ENCODE measurements around the gene CERS3.
"Not testable (repeated sequence)": the region's sequence is repeated elsewhere in the genome, so short reads cannot be mapped to it uniquely, and the experiment has no call there.

The CERS3 gene

GRCh38 chr15:100463515-100463914, 65.2 kb downstream of the CERS3 start:
- DNase-seq = no peak

GRCh38 chr15:100461049-100461448, 67.7 kb downstream of the CERS3 start:
- no peak for DNase-seq

GRCh38 chr15:100457201-100457600, 71.5 kb downstream of the CERS3 start:
- DNase-seq = no peak

GRCh38 chr15:100454148-100454547, 74.6 kb downstream of the CERS3 start:
- DNase-seq = no peak

- DNase-seq = no peak
Measured at GRCh38 chr15:100448481-100448880, 80.3 kb downstream of the CERS3 start.

- not testable (repeated sequence) for DNase-seq
Measured at GRCh38 chr15:100441063-100441462, 87.7 kb downstream of the CERS3 start.

- DNase-seq = no peak
Measured at GRCh38 chr15:100439514-100439913, 89.2 kb downstream of the CERS3 start.

- no peak for DNase-seq
Measured at GRCh38 chr15:100438570-100438969, 90.2 kb downstream of the CERS3 start.

GRCh38 chr15:100437261-100437660, 91.5 kb downstream of the CERS3 start:
- DNase-seq = no peak

- no peak for DNase-seq
Measured at GRCh38 chr15:100434561-100434960, 94.2 kb downstream of the CERS3 start.

- DNase-seq = no peak
Measured at GRCh38 chr15:100434038-100434437, 94.7 kb downstream of the CERS3 start.

- DNase-seq = no peak
Measured at GRCh38 chr15:100433304-100433703, 95.4 kb downstream of the CERS3 start.

GRCh38 chr15:100430411-100430810, 98.3 kb downstream of the CERS3 start:
- no peak for DNase-seq

GRCh38 chr15:100429116-100429728, 99.5 kb downstream of the CERS3 start:
- DNase-seq = no peak

- DNase-seq = no peak
Measured at GRCh38 chr15:100426937-100427336, 101.8 kb downstream of the CERS3 start.

GRCh38 chr15:100405179-100405578, 123.6 kb downstream of the CERS3 start:
- DNase-seq = no peak

GRCh38 chr15:100400996-100401395, 127.8 kb downstream of the CERS3 start:
- no peak for DNase-seq

- DNase-seq = no peak
Measured at GRCh38 chr15:100394736-100395440, 133.9 kb downstream of the CERS3 start.

GRCh38 chr15:100393008-100393407, 135.7 kb downstream of the CERS3 start:
- DNase-seq = no peak

- DNase-seq = no peak
Measured at GRCh38 chr15:100385300-100386050, 143.3 kb downstream of the CERS3 start.

GRCh38 chr15:100384108-100384410, 144.7 kb downstream of the CERS3 start:
- no peak for DNase-seq

- peak; percentile 7 for DNase-seq
Measured at GRCh38 chr15:100383302-100384107, 145.2 kb downstream of the CERS3 start.

- no peak for DNase-seq
Measured at GRCh38 chr15:100373942-100374341, 154.8 kb downstream of the CERS3 start.

Data from CD4-positive, alpha-beta T cell treated with Interferon gamma for 1 hour (primary cell).